K562 (cell line): ENCODE measurements around the gene SLC7A4. TPM values are rescaled to one million over a fixed set of nuclear protein-coding genes. Genes with fewer than 3 reads are reported as not detected.
A peak's percentile ranks its signal among the peaks of the same experiment; 100 is the strongest.

Experiments used
- HNRNPLL ChIP-seq: fragments of 200-400 bp; formaldehyde crosslinking; IDR thresholded peaks from 2 replicates; pipeline ENCODE4 v1.6.1; 2017; ENCODE audit warnings: low read length, low read depth, mild to moderate bottlenecking; ENCODE audit not compliant: poor library complexity, severe bottlenecking
- MCM2 ChIP-seq: fragments of 450-650 bp; IDR thresholded peaks from 2 replicates; pipeline ENCODE4 v1.6.1; 2017; ENCODE audit warnings: low read depth, mild to moderate bottlenecking
- RHOXF2B ChIP-seq: fragments of 250-450 bp; sonication (Bioruptor Pico); conservative IDR thresholded peaks from 2 replicates; pipeline ENCODE4 v1.5.1; 2021
- SPI1 ChIP-seq: IDR thresholded peaks from 2 replicates; pipeline ENCODE4 v1.6.1; 2011; ENCODE audit warnings: low read depth, low read length, control low read depth, borderline replicate concordance
- ZBTB40 ChIP-seq, 2 experiments: fragments of 450-650 bp in 1 of 2; sonication (generic) in 1 of 2; formaldehyde crosslinking in 1 of 2; IDR thresholded peaks; 2 replicates each; pipeline versions ENCODE4 v1.7.1 to v1.9.0; 2016 to 2022; ENCODE audit warnings: inconsistent platforms in 1 of 2, mild to moderate bottlenecking in 1 of 2, missing genetic modification reagents in 1 of 2
- ZKSCAN8 ChIP-seq: fragments of 200-800 bp; sonication (Bioruptor generic); IDR thresholded peaks from 2 replicates; pipeline ENCODE4 v1.6.1; 2016; ENCODE audit warnings: missing genetic modification characterization, missing compliant biosample characterization
- ZNF124 ChIP-seq: sonication (generic); formaldehyde crosslinking; IDR thresholded peaks from 2 replicates; pipeline ENCODE4 v1.8.1; 2022; ENCODE audit warnings: missing genetic modification reagents
- ZNF655 ChIP-seq: fragments of 250-450 bp; sonication (Bioruptor Pico); IDR thresholded peaks from 2 replicates; pipeline ENCODE4 v1.5.0; 2021
- polyA plus RNA-seq, 8 experiments: library from polyadenylated mRNA; depleted of rRNA in 4 of 8; stranded (reverse) in 5 of 8; unstranded in 3 of 8; fragments of >200 nt; fragmentation: Nextera tagmentation in 2 of 8; fragmentation: Illumina TruSeq in 1 of 8; extraction: Ambion mirVana in 2 of 8; extraction: Trizol in 1 of 8; gene quantifications; 2 replicates each; pipeline versions ENCODE4 v1.2.1 to v1.2.3, GENCODE V29; 2011 to 2014; ENCODE audit warnings: inconsistent platforms in 1 of 8, missing spikeins in 1 of 8
- total RNA-seq, 7 experiments: library from RNA; depleted of rRNA in 6 of 7; stranded (reverse); fragments of >200 nt in 6 of 7; fragmentation: Illumina TruSeq in 2 of 7; extraction: Trizol in 2 of 7; gene quantifications; 2 replicates each; pipeline versions ENCODE4 v1.2.1 to v1.2.3, GENCODE V29; 2011 to 2021; ENCODE audit warnings: low replicate concordance in 1 of 7

The SLC7A4 gene
- total and polyA plus RNA-seq, 9 of the 15 experiments (the other 6 are each of a cell fraction or from before 2014, with no cell fraction given) = not detected

- no peak for TF ChIP-seq SPI1
- TF ChIP-seq MCM2 = no peak
- TF ChIP-seq ZNF655 (CRISPR knock-in tag) = no peak
- no peak for TF ChIP-seq ZKSCAN8 (CRISPR knock-in tag)
- TF ChIP-seq HNRNPLL = no peak
- peak; percentile 92 for TF ChIP-seq RHOXF2B (CRISPR knock-in tag)
- no peak for TF ChIP-seq ZBTB40 (IDR thresholded peaks at IDR 0.05)
- TF ChIP-seq ZBTB40 (CRISPR knock-in tag; IDR thresholded peaks at IDR 0.05) = no peak
- TF ChIP-seq ZNF124 (CRISPR knock-in tag) = no peak
- TF ChIP-seq, all 486 proteins: peak for 35
Observed at GRCh38 chr22:21000207-21000986, 32.0 kb downstream of the SLC7A4 start (continued).
